GM21360 (cell line): ENCODE data around the gene P4HA1.
A peak's percentile ranks its signal among the peaks of the same experiment; 100 is the strongest.
"Not testable (repeated sequence)": the region's sequence is repeated elsewhere in the genome, so short reads cannot be mapped to it uniquely, and the experiment has no call there.

Experiments used
- ATAC-seq: cut with Tn5 transposase; IDR thresholded peaks from one replicate; pipeline ENCODE4 v1.9.1; 2021; ENCODE audit warnings: mild to moderate bottlenecking, moderate library complexity; ENCODE audit not compliant: unreplicated experiment

The P4HA1 gene

GRCh38 chr10:73096449-73097304 is at the start of gene P4HA1:
P4HA1 (minus strand) TSS chr10:73096866; CDS start chr10:73074883, 21,983 bp downstream.
- ATAC-seq, result peak; percentile 85

- ATAC-seq, result no peak
Measured at GRCh38 chr10:73141603-73142002, 44.9 kb upstream of the P4HA1 start.

GRCh38 chr10:73139251-73139650 is 42.6 kb upstream of the P4HA1 start:
- no peak for ATAC-seq

GRCh38 chr10:73136627-73137026 is 40.0 kb upstream of the P4HA1 start:
- ATAC-seq, result no peak

GRCh38 chr10:73134727-73135126 is 38.1 kb upstream of the P4HA1 start:
- ATAC-seq, result no peak

GRCh38 chr10:73131913-73132686 is 35.4 kb upstream of the P4HA1 start:
- ATAC-seq, result no peak

GRCh38 chr10:73131301-73131700 is 34.6 kb upstream of the P4HA1 start:
- ATAC-seq, result no peak

- no peak for ATAC-seq
Measured at GRCh38 chr10:73126343-73126742, 29.7 kb upstream of the P4HA1 start.

- ATAC-seq, result no peak
Measured at GRCh38 chr10:73119952-73120351, 23.3 kb upstream of the P4HA1 start.

- no peak for ATAC-seq
Measured at GRCh38 chr10:73119457-73119856, 22.8 kb upstream of the P4HA1 start.

GRCh38 chr10:73117976-73118743 is 21.5 kb upstream of the P4HA1 start:
- peak; percentile 62 for ATAC-seq

- no peak for ATAC-seq
Measured at GRCh38 chr10:73116017-73116416, 19.4 kb upstream of the P4HA1 start.

GRCh38 chr10:73113551-73113950 is 16.9 kb upstream of the P4HA1 start:
- ATAC-seq, result no peak

GRCh38 chr10:73112032-73112431 is 15.4 kb upstream of the P4HA1 start:
- ATAC-seq, result not testable (repeated sequence)

- no peak for ATAC-seq
Measured at GRCh38 chr10:73110345-73110849, 13.7 kb upstream of the P4HA1 start, which contains the start of gene NUDT13. NUDT13 (plus strand) TSS chr10:73110455; CDS start chr10:73114366, 3,911 bp downstream.

GRCh38 chr10:73109248-73109652 is 12.6 kb upstream of the P4HA1 start:
- ATAC-seq, result not testable (repeated sequence)

GRCh38 chr10:73106301-73106700 is 9.6 kb upstream of the P4HA1 start:
- no peak for ATAC-seq

- no peak for ATAC-seq
Measured at GRCh38 chr10:73099141-73099540, 2.5 kb upstream of the P4HA1 start.

GRCh38 chr10:73097305-73097670 is 622 bp upstream of the P4HA1 start:
- no peak for ATAC-seq

GRCh38 chr10:73096041-73096448 is 621 bp downstream of the P4HA1 start:
- peak; percentile 26 for ATAC-seq

- no peak for ATAC-seq
Measured at GRCh38 chr10:73095481-73096021, 1.1 kb downstream of the P4HA1 start.
